GM21825 (cell line): ENCODE results near the gene PLA2G4D.

ENCODE experiments used
- ATAC-seq: cut with Tn5 transposase; IDR thresholded peaks from one replicate; pipeline ENCODE4 v1.9.1; 2021; ENCODE audit warnings: mild to moderate bottlenecking, moderate library complexity; ENCODE audit not compliant: unreplicated experiment

PLA2G4D gene

GRCh38 chr15:42128476-42128875, 34.1 kb upstream of the PLA2G4D start:
- no peak for ATAC-seq

- ATAC-seq = no peak
Observed at GRCh38 chr15:42123546-42123945, 29.2 kb upstream of the PLA2G4D start.

GRCh38 chr15:42121682-42122081, 27.3 kb upstream of the PLA2G4D start:
- ATAC-seq = no peak

- ATAC-seq = no peak
Observed at GRCh38 chr15:42121021-42121420, 26.7 kb upstream of the PLA2G4D start.

- no peak for ATAC-seq
Observed at GRCh38 chr15:42120285-42120684, 25.9 kb upstream of the PLA2G4D start.

GRCh38 chr15:42119446-42119760, 25.0 kb upstream of the PLA2G4D start:
- ATAC-seq = no peak

- ATAC-seq = no peak
Observed at GRCh38 chr15:42118650-42119445, 24.5 kb upstream of the PLA2G4D start.

- no peak for ATAC-seq
Observed at GRCh38 chr15:42111924-42112323, 17.6 kb upstream of the PLA2G4D start.

- ATAC-seq = no peak
Observed at GRCh38 chr15:42110367-42110766, 16.0 kb upstream of the PLA2G4D start.

GRCh38 chr15:42108806-42109205, 14.4 kb upstream of the PLA2G4D start:
- no peak for ATAC-seq

GRCh38 chr15:42108189-42108588, 13.8 kb upstream of the PLA2G4D start:
- no peak for ATAC-seq

- ATAC-seq = no peak
Observed at GRCh38 chr15:42107473-42107872, 13.1 kb upstream of the PLA2G4D start.

GRCh38 chr15:42106288-42106687, 11.9 kb upstream of the PLA2G4D start:
- ATAC-seq = no peak

- ATAC-seq = no peak
Observed at GRCh38 chr15:42104095-42104891, 9.9 kb upstream of the PLA2G4D start.

GRCh38 chr15:42102646-42103235, 8.4 kb upstream of the PLA2G4D start:
- ATAC-seq = no peak

GRCh38 chr15:42101861-42102260, 7.5 kb upstream of the PLA2G4D start:
- no peak for ATAC-seq

GRCh38 chr15:42100021-42100800, 5.8 kb upstream of the PLA2G4D start:
- ATAC-seq = no peak

GRCh38 chr15:42097018-42097417, 2.7 kb upstream of the PLA2G4D start:
- no peak for ATAC-seq

- ATAC-seq = no peak
Observed at GRCh38 chr15:42093966-42094365, 396 bp downstream of the PLA2G4D start.

- no peak for ATAC-seq
Observed at GRCh38 chr15:42092398-42093318, 1.7 kb downstream of the PLA2G4D start.
